HepG2 (cell line): Measurements from ENCODE around the gene DDC. TPM values are rescaled to one million over a fixed set of nuclear protein-coding genes. Genes with fewer than 3 reads are reported as not detected.

ENCODE experiments used
- BORCS8-MEF2B ChIP-seq: sonication (generic); formaldehyde crosslinking; IDR thresholded peaks from 2 replicates; pipeline ENCODE4 v1.8.0; 2022; ENCODE audit warnings: mild to moderate bottlenecking, missing genetic modification reagents
- DPF2 ChIP-seq: sonication (generic); formaldehyde crosslinking; IDR thresholded peaks from 2 replicates; pipeline ENCODE4 v1.4.0; 2020; ENCODE audit warnings: mild to moderate bottlenecking, low read depth, missing genetic modification reagents, borderline replicate concordance
- FOSL2 ChIP-seq: sonication (generic); formaldehyde crosslinking; IDR thresholded peaks from 2 replicates; pipeline ENCODE4 v1.4.0; 2020; ENCODE audit warnings: missing genetic modification reagents
- NFE2L1 ChIP-seq: sonication (generic); formaldehyde crosslinking; IDR thresholded peaks from 2 replicates; pipeline ENCODE4 v1.4.0; 2020; ENCODE audit warnings: missing genetic modification reagents, mild to moderate bottlenecking, borderline replicate concordance
- NONO ChIP-seq, 2 experiments: fragments of 450-650 bp in 1 of 2; sonication (generic) in 1 of 2; formaldehyde crosslinking in 1 of 2; IDR thresholded peaks in 1 of 2; conservative IDR thresholded peaks in 1 of 2; 2 replicates each; pipeline versions ENCODE4 v1.6.1 to v1.8.0; 2017 to 2022; ENCODE audit warnings: mild to moderate bottlenecking in 1 of 2, missing genetic modification reagents in 1 of 2, moderate library complexity in 1 of 2
- POLR2A ChIP-seq, 2 experiments: IDR thresholded peaks; 2 replicates each; pipeline ENCODE4 v1.6.1; 2011; ENCODE audit warnings: low read depth in 2 of 2, low read length in 2 of 2, mild to moderate bottlenecking in 1 of 2, moderate library complexity in 1 of 2; ENCODE audit not compliant: insufficient read depth in 1 of 2
- RAD21 ChIP-seq: fragments of 450-650 bp; formaldehyde crosslinking; IDR thresholded peaks from 2 replicates; pipeline ENCODE4 v1.5.0; 2020; ENCODE audit warnings: mild to moderate bottlenecking
- SOX6 ChIP-seq, 2 experiments: fragments of 450-650 bp in 1 of 2; sonication (generic) in 1 of 2; formaldehyde crosslinking in 1 of 2; IDR thresholded peaks; 2 replicates each; pipeline versions ENCODE4 v1.4.0 to v1.6.1; 2017 to 2020; ENCODE audit warnings: antibody characterized with exemption in 1 of 2, mild to moderate bottlenecking in 1 of 2, missing genetic modification reagents in 1 of 2
- ZC3H13 ChIP-seq: sonication (generic); formaldehyde crosslinking; IDR thresholded peaks from 2 replicates; pipeline ENCODE4 v1.8.1; 2023; ENCODE audit warnings: mild to moderate bottlenecking, missing genetic modification reagents, moderate library complexity
- ZNF30 ChIP-seq: sonication (generic); formaldehyde crosslinking; IDR thresholded peaks from 2 replicates; pipeline ENCODE4 v1.5.0; 2020; ENCODE audit warnings: mild to moderate bottlenecking, missing genetic modification reagents
- ZNF33B ChIP-seq: sonication (generic); formaldehyde crosslinking; IDR thresholded peaks from 2 replicates; pipeline ENCODE4 v1.5.1; 2020; ENCODE audit warnings: mild to moderate bottlenecking, missing genetic modification reagents
- ZNF441 ChIP-seq: sonication (generic); formaldehyde crosslinking; IDR thresholded peaks from 2 replicates; pipeline ENCODE4 v1.7.0; 2021; ENCODE audit warnings: missing genetic modification reagents, borderline replicate concordance
- ZNF607 ChIP-seq: sonication (generic); formaldehyde crosslinking; IDR thresholded peaks from 2 replicates; pipeline ENCODE4 v1.5.1; 2020; ENCODE audit warnings: missing genetic modification reagents, mild to moderate bottlenecking, borderline replicate concordance
- ZNF616 ChIP-seq: sonication (generic); formaldehyde crosslinking; IDR thresholded peaks from 2 replicates; pipeline ENCODE4 v1.5.0; 2020; ENCODE audit warnings: low read depth, mild to moderate bottlenecking, missing genetic modification reagents
- polyA plus RNA-seq, 8 experiments: library from polyadenylated mRNA; depleted of rRNA in 3 of 8; stranded (reverse) in 7 of 8; unstranded in 1 of 8; fragments of >200 nt; fragmentation: Illumina TruSeq in 4 of 8; extraction: Trizol in 4 of 8; gene quantifications; 2 replicates each; pipeline versions ENCODE4 v1.2.1 to v1.2.3, GENCODE V29; 2011 to 2016; ENCODE audit warnings: low read depth in 4 of 8, missing spikeins in 1 of 8, mixed read lengths in 1 of 8; ENCODE audit not compliant: insufficient read depth in 1 of 8
- total RNA-seq, 5 experiments: library from RNA; depleted of rRNA; stranded (reverse); fragments of >200 nt; fragmentation: Illumina TruSeq; extraction: Trizol; gene quantifications; 2 replicates each; pipeline ENCODE4 v1.2.3, GENCODE V29; 2016; ENCODE audit warnings: low read depth in 1 of 5
- TF ChIP-seq, protein P1 (sequence below): sonication (generic); formaldehyde crosslinking; IDR thresholded peaks from 2 replicates; pipeline ENCODE4 v1.5.1; 2020; ENCODE audit warnings: missing genetic modification reagents, mild to moderate bottlenecking, borderline replicate concordance
- TF ChIP-seq, protein P2 (sequence below): sonication (generic); formaldehyde crosslinking; IDR thresholded peaks from 2 replicates; pipeline ENCODE4 v1.9.0; 2021; ENCODE audit warnings: missing genetic modification reagents, mild to moderate bottlenecking, borderline replicate concordance
- TF ChIP-seq, protein P3 (sequence below): sonication (generic); formaldehyde crosslinking; IDR thresholded peaks from 2 replicates; pipeline ENCODE4 v1.4.0; 2020; ENCODE audit warnings: missing genetic modification reagents
- TF ChIP-seq, protein P4 (sequence below): sonication (generic); formaldehyde crosslinking; IDR thresholded peaks from 2 replicates; pipeline ENCODE4 v1.8.0; 2022; ENCODE audit warnings: missing genetic modification reagents, low read depth, mild to moderate bottlenecking, borderline replicate concordance
- TF ChIP-seq, protein P5 (sequence below): sonication (generic); formaldehyde crosslinking; IDR thresholded peaks from 2 replicates; pipeline ENCODE4 v1.5.1; 2020; ENCODE audit warnings: mild to moderate bottlenecking, moderate library complexity, missing genetic modification reagents
- TF ChIP-seq, protein P6 (sequence below): IDR thresholded peaks from 2 replicates; pipeline ENCODE4 v1.6.1; 2018; ENCODE audit warnings: missing genetic modification reagents, mild to moderate bottlenecking, missing compliant biosample characterization

The DDC gene
- total and polyA plus RNA-seq, 2 of the 13 experiments (the other 11 are each of a cell fraction or from before 2014, with no cell fraction given) = 11.7 to 93.3 TPM

DNA sequence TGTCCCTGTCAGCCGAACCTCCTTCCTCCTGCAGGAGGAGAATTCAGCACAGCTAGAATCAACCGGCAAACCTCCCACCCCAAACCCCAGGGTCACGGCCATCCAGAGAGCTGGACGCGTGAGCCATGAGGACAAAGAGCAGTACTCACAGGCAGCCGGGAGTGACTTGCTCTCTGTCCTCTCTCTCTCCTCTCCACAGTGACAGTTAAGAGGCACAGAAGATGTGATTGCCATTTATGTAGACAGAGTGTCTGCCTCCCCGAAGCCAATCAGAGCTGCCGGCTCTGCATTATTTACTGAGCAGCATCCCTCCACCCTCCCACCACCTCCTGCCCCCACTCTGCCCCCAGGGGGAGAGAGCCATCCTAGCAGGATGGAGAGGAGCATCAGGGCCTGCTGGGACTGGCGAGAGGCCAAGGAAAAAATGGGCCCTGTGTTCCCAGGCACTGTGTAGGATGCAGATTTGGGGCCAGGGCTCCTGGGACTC, 4.3 kb downstream of the DDC start (continued):
- TF ChIP-seq NFE2L1 (CRISPR knock-in tag) (no peak), NONO (IDR thresholded peaks at IDR 0.05) (no peak), NONO (CRISPR knock-in tag; conservative IDR thresholded peaks at IDR 0.05) (peak; percentile 79), RAD21 (CRISPR knock-in tag) (peak; percentile 44), ZNF441 (peak; percentile 41; the same call in 1 of the 2 replicates), POLR2A (IDR thresholded peaks at IDR 0.05; ENCODE audit: insufficient read depth in 1 of 2, low read depth in 2 of 2, low read length in 2 of 2) (peak; percentile 52 to 69; a peak in 3 of 4 replicates), ZNF30 (CRISPR knock-in tag) (no peak), ZNF607 (CRISPR knock-in tag) (no peak), ZNF33B (CRISPR knock-in tag) (no peak), BORCS8-MEF2B (CRISPR knock-in tag) (0 out of 2 replicates have a peak, but pooled peaks have one; percentile 36), ZNF616 (CRISPR knock-in tag) (no peak), FOSL2 (peak; percentile 45), SOX6 (IDR thresholded peaks at IDR 0.05) (no peak), SOX6 (CRISPR knock-in tag; IDR thresholded peaks at IDR 0.05) (peak; percentile 70), DPF2 (CRISPR knock-in tag) (peak; percentile 46; the same call in 1 of the 2 replicates), ZC3H13 (CRISPR knock-in tag) (no peak)
- TF ChIP-seq, protein P1, sequence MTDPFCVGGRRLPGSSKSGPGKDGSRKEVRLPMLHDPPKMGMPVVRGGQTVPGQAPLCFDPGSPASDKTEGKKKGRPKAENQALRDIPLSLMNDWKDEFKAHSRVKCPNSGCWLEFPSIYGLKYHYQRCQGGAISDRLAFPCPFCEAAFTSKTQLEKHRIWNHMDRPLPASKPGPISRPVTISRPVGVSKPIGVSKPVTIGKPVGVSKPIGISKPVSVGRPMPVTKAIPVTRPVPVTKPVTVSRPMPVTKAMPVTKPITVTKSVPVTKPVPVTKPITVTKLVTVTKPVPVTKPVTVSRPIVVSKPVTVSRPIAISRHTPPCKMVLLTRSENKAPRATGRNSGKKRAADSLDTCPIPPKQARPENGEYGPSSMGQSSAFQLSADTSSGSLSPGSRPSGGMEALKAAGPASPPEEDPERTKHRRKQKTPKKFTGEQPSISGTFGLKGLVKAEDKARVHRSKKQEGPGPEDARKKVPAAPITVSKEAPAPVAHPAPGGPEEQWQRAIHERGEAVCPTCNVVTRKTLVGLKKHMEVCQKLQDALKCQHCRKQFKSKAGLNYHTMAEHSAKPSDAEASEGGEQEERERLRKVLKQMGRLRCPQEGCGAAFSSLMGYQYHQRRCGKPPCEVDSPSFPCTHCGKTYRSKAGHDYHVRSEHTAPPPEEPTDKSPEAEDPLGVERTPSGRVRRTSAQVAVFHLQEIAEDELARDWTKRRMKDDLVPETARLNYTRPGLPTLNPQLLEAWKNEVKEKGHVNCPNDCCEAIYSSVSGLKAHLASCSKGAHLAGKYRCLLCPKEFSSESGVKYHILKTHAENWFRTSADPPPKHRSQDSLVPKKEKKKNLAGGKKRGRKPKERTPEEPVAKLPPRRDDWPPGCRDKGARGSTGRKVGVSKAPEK = no peak
- TF ChIP-seq, protein P2, sequence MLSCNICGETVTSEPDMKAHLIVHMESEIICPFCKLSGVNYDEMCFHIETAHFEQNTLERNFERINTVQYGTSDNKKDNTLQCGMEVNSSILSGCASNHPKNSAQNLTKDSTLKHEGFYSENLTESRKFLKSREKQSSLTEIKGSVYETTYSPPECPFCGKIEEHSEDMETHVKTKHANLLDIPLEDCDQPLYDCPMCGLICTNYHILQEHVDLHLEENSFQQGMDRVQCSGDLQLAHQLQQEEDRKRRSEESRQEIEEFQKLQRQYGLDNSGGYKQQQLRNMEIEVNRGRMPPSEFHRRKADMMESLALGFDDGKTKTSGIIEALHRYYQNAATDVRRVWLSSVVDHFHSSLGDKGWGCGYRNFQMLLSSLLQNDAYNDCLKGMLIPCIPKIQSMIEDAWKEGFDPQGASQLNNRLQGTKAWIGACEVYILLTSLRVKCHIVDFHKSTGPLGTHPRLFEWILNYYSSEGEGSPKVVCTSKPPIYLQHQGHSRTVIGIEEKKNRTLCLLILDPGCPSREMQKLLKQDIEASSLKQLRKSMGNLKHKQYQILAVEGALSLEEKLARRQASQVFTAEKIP (CRISPR knock-in tag) = no peak
- TF ChIP-seq, protein P3, sequence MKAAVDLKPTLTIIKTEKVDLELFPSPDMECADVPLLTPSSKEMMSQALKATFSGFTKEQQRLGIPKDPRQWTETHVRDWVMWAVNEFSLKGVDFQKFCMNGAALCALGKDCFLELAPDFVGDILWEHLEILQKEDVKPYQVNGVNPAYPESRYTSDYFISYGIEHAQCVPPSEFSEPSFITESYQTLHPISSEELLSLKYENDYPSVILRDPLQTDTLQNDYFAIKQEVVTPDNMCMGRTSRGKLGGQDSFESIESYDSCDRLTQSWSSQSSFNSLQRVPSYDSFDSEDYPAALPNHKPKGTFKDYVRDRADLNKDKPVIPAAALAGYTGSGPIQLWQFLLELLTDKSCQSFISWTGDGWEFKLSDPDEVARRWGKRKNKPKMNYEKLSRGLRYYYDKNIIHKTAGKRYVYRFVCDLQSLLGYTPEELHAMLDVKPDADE = no peak
- TF ChIP-seq, protein P4, sequence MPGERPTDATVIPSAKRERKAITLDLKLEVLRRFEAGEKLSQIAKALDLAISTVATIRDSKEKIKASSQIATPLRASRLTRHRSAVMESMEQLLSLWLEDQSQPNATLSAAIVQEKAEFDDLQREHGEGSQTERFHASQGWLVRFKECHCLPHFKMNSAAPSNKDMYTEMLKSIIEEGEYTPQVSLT (CRISPR knock-in tag) = no peak
- TF ChIP-seq, protein P5, sequence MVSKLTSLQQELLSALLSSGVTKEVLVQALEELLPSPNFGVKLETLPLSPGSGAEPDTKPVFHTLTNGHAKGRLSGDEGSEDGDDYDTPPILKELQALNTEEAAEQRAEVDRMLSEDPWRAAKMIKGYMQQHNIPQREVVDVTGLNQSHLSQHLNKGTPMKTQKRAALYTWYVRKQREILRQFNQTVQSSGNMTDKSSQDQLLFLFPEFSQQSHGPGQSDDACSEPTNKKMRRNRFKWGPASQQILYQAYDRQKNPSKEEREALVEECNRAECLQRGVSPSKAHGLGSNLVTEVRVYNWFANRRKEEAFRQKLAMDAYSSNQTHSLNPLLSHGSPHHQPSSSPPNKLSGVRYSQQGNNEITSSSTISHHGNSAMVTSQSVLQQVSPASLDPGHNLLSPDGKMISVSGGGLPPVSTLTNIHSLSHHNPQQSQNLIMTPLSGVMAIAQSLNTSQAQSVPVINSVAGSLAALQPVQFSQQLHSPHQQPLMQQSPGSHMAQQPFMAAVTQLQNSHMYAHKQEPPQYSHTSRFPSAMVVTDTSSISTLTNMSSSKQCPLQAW (CRISPR knock-in tag) = peak; percentile 86
- TF ChIP-seq, protein P6, sequence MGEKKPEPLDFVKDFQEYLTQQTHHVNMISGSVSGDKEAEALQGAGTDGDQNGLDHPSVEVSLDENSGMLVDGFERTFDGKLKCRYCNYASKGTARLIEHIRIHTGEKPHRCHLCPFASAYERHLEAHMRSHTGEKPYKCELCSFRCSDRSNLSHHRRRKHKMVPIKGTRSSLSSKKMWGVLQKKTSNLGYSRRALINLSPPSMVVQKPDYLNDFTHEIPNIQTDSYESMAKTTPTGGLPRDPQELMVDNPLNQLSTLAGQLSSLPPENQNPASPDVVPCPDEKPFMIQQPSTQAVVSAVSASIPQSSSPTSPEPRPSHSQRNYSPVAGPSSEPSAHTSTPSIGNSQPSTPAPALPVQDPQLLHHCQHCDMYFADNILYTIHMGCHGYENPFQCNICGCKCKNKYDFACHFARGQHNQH = peak; percentile 65; the same call in 1 of the 2 replicates
